Renal cortical epithelial cell (primary cell): ENCODE measurements around the gene APOD. TPM values are rescaled to one million over a fixed set of nuclear protein-coding genes. Genes with fewer than 3 reads are reported as not detected.
A peak's percentile ranks its signal among the peaks of the same experiment; 100 is the strongest.
"Not testable (repeated sequence)": the region's sequence is repeated elsewhere in the genome, so short reads cannot be mapped to it uniquely, and the experiment has no call there.

ENCODE experiments used
- DNase-seq: peaks from one replicate; pipeline ENCODE4 v3.0.0-alpha.2; 2011; ENCODE audit warnings: low read depth
- total RNA-seq: library from RNA; depleted of rRNA; stranded (reverse); fragments of >200 nt; gene quantifications from 2 replicates; pipeline ENCODE4 v1.2.3, GENCODE V29; 2014

The APOD gene
- total RNA-seq, 1 donor from 2014 or later: not detected

DNA sequence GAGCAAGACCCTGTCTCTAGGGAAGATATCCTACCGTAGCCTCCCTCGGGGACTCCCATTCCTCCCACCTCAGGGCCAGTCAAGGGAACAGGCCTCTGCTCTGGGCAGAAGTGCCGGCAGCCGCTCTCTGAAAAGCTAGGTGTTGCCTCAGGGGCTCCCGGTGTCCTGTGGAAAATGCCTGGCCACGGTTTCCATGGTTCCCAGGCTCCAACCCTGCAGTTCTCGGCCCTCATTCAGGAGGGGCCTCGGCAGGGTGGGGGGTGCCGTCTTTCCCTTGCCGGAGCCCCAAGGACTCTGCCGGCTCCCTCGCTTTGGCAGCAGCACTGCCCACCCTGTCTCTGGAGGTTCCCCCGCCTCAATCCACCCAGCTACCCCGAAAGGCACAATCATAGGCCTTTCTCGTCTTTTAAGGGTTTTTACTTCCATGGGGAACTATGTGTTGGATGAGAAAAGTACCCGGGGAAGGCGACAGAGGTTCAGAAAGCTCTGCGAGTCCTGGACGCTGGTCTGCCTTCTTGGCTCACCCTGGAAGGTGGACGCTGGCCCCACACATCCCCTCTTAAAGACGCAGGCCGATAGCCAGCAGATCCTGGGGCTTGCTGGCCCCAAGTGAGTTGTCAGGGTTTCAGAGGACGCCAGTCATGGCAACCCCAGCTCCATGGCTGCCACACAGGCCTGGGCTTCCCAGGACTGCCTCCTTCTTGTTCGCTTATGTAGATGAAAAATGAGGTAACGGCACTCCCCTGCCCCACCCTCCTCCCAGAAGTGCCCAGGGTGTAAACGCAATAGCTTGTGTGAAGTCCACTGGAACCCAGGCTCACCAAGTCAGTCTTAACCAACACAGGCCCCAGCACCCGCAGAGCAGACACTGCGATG, 34.3 kb upstream of the APOD start:
- DNase-seq: not testable (repeated sequence)

DNA sequence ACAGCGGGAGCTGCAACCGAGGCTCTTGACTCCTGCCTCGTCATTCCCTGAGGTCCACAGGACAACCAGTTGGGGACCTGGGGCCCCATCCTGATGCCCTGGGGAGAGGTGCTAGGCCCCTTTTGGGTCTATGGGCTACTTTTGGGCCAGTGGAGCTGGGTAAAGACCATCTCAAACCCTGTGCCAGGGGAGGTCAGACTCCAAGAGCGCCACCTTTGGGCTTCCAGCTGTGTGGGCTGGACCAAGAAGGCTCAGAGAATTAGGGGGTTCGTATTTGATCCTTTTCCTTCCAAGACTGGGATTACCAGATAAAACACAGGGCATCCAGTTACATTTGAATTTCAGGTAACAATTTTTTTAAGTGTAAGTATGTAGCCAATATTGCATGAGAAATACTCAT, 33.4 kb upstream of the APOD start:
- not testable (repeated sequence) for DNase-seq

DNA sequence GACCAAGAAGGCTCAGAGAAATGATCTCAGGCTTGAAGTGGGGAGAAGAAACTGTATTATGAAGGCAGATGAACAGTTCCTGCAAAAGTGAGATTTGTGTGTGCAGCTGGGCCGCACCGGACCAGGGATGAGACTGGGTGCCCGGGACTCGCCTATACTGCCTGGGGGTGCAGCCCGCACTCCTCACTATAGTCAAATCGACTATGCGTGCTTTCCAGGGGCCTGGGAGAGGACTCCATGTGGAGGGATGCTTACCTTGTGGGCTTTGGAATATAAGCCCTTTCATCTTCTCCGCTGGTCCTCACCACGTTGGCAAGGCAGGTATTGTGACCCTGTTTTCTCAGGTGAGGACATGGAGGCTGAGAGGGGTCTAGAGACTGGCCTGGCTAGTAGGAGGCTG, 32.9 kb upstream of the APOD start:
- no peak for DNase-seq

DNA sequence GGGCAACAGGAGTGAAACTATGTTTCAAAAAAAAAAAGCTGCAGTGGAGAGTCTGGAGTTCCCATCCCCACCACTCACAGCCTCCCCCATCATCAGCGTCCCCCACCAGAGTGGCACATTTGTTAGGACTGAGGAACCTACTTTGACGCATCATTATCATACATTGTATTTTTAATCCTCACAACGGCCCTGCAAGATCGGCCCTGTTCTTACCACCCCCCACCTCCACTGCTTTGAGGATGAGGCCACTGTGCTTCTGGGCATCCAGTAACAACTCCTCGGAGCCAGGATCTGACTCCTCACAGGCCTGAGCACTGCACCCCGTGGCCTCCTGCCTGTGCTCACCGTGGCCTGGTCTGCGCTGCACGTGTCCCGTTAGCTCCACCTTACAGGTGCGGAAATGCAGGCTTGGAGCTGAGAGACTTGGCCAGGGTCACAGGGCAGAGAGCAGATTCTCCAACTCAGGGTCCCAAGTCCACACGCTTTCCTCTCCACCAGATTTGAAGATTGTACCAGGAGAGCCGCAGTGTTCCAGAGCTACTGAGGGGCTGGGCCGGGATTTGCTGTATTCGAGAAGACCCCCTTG, 32.3 kb upstream of the APOD start:
- not testable (repeated sequence) for DNase-seq

DNA sequence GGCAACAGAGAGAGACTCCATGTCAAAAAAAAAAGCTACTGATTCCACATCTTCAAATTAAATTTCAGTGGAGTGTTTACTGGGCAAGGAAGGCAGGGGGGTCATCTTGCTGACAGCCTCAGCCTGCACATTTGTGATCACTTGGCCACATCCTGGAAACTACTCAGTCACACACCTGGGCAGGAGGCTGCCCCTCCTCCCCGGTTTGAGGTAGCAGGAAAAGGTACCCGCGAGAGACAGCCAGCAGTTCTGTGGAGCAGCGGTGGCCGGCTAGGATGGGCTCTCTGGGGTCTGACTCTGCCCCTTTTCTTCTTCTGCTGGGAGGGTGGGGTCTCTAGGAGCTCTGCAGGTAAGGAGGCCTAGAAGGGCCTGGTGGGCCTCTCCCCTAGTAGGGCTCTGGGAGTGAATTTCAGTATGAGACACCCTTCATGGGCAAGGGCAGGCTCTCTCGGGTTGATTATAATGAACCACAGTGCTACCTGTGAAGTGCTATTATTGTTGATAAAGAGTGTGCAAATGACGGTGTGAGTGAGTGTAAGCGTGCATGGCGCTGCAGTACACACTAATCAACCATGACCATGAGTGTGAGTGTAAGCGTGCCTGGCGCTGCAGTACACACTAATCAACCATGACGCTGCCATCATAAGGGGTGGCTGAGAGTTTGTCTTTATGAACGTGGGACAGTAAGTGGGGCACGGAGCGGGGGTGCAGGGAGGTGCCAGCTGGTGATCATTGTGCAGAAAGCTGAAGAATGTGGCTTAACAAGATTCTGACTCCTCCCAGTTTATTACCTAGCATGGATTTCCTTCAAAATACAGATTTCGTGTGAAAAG, 31.1 kb upstream of the APOD start:
- peak; percentile 26 for DNase-seq

DNA sequence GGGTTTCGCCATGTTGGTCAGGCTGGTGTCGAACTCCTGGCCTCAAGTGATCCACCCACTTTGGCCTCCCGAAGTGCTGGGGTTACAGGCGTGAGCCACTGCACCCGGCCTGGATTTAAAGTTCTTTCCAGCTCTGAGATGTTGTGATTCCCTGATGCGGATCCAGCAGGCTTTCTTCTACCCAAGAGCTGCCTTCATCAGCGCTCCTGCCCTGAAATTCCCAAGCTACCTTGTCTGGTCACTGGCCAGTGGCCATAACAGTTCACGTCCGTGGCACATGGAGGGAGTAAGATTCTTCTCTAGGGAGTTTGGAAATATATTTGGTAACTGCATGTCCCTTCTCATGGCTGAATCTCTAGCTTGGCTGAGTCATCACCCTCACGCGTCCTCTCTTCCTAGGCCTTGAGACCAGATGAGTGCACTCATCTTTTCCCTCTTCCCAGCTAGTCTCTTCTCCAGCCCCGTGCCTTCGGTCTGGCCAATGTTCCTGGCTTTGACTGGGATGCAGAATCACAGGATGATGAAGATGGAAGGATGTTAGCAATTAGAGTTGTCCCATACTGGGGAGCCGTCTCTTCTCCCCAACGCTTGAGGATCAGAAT, 29.8 kb upstream of the APOD start:
- peak; percentile 19 for DNase-seq

DNA sequence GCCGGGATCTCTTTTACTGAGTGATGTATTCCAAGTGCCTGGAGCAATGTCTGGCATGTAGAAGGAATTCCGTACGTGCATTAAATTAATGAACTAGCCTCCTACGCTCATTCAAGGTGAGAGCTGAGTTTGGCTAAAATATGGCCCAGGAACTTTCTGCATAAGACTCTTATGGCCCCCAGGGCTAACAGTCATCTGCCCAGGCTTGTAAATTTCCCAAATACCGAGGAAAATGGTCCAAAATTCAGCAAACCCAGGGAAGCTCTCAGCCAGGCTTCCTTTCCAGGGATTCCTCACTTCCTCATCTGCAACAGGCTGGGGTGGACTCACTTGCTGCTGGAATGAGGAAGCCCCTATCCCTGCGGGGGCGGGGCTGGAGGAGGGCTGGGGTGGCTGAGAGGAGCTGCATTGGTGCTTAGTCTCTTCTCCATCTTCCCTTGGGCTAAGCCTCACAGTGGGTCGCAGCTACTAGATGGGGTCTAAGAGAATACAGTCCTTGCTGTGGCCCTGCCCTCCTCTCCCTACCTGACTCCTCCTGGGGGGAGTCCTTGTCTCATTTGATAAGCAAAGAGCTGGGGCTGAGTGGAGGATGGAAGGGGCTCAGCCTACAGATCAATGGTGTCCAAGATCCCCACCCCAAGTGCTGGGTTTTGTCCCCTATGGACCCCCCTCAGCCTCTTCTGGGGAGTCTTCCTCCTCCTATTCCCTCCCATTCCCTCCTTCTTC, 28.5 kb upstream of the APOD start:
- peak; percentile 69 for DNase-seq

DNA sequence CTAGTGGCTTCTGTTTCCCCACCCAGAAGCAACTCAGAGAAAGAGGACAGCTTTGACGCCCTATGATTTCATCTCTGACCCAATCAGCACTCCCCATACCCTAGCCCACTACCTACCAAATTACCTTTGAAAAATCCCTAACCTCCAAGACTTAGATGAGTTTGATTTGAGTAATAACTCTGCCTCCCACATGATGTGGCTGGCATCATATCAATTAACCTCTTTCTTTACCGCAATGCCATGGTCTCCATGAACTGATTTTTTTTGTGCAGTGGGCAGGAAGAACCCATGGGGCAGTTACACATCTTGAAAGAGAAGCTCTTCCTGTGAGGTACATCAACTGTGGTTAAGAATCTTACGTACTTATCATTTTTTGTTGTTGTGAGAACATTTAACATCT, 25.5 kb upstream of the APOD start:
- DNase-seq: no peak

DNA sequence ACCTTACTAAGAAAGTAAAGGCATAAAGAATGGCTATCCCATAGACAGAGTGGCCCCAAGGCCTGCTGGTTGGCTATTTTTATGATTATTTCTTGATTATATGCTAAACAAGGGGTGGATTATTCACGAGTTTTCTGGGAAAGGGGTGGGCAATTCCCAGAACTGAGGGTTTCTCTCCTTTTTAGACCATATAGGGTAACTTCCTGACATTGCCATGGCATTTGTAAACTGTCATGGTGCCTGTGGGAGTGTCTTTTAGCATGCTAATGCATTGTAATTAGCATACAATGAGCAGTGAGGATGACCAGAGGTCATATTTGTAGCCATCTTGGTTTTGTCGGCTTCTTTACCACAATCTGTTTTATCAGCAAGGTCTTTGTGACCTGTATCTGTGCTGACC, 18.0 kb upstream of the APOD start:
- not testable (repeated sequence) for DNase-seq

DNA sequence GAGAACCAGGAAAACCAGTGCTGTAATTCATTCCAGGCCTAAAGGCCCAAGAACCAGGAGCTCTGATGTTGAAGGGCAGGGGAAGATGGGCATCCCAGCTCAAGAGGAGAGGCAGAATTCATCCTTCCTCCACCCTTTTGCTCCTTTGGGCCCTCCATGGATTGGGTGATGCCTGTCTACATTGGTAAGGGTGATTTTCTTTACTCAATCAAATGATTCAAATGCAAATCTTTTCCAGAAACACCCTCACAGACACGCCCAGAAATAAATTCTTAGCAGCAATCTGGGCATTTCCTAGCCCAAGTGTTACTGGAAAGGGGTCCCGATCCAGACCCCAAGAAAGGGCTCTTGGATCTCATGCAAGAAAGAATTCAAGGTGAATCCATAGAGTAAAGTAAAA, 17.6 kb upstream of the APOD start:
- DNase-seq: no peak

DNA sequence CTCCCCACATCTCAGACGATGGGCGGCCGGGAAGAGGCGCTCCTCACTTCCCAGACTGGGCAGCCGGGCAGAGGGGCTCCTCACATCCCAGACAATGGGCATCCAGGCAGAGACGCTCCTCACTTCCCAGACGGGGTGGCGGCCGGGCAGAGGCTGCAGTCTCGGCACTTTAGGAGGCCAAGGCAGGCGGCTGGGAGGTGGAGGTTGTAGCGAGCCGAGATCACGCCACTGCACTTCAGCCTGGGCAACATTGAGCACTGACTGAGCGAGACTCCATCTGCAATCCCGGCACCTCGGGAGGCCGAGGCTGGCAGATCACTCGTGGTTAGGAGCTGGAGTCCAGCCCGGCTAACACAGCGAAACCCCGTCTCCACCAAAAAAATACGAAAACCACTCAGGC, 16.2 kb upstream of the APOD start:
- not testable (repeated sequence) for DNase-seq

DNA sequence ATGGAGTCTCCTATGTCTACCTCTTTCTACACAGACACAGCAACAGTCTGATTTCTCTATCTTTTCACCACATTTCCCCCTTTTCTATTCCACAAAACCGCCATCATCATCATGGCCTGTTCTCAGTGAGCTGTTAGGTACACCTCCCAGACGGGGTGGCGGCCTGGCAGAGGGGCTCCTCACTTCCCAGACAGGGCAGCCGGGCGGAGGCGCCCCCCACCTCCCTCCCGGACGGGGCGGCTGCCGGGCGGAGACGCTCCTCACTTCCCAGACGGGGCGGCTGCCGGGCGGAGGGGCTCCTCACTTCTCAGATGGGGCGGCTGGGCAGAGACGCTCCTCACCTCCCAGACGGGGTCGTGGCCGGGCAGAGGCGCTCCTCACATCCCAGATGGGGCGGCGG, 15.8 kb upstream of the APOD start:
- DNase-seq: not testable (repeated sequence)

DNA sequence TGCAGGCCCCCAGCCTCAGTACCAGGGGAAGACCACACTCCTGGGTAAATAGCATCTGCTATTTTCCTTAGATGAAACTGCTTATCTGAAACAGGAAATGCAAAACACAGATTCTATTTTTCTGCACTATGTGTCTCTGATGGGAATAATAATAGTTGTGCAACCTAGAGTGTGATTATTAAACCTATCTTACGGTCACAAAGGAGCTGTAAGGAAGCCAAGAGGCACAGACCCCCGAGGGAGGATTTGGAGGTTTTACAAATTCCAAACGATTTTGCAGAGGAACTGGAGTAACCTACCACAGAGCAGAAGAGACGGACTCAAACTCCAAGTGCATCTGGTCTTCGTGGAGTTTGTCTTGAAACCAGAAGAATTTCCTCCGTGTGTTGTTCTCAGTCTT, 14.1 kb upstream of the APOD start:
- DNase-seq: no peak

DNA sequence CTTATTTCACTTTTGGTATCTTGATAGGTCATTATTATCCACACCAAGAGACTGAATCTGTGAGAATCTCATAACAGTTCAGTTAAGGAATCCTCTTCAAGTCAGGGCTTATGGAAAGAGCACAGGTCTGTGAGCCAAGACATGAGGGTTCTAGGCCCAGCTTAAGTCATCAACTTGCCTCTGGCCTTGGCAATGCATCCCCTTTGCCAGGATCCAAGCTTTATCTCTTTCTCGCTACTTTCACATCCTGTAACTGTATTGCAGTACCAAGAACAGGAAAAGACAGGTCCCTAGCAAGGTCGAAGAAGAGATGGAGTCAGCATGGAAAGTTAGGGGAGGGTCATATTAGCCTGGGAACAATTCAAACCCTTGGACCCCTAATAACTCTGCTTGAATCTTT, 13.5 kb upstream of the APOD start:
- no peak for DNase-seq

DNA sequence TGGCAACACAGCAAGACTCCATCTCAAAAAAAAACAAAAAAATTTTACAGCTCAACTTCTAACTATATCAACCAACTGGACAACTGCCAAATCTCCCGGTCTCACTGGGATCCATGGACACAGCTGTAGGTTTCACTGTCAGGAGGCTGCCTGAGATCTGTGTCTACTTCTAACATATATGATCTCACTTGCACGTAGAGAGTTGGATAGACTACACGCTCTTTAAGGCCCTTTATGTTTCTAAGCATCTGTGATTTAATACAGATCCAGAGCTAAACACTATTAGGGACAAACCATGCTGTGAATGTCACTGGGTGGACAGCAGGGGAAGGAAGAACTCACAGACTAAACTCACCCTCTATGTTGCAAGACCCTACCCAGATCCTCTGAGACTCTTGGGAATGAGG, 13.0 kb upstream of the APOD start:
- DNase-seq: no peak

DNA sequence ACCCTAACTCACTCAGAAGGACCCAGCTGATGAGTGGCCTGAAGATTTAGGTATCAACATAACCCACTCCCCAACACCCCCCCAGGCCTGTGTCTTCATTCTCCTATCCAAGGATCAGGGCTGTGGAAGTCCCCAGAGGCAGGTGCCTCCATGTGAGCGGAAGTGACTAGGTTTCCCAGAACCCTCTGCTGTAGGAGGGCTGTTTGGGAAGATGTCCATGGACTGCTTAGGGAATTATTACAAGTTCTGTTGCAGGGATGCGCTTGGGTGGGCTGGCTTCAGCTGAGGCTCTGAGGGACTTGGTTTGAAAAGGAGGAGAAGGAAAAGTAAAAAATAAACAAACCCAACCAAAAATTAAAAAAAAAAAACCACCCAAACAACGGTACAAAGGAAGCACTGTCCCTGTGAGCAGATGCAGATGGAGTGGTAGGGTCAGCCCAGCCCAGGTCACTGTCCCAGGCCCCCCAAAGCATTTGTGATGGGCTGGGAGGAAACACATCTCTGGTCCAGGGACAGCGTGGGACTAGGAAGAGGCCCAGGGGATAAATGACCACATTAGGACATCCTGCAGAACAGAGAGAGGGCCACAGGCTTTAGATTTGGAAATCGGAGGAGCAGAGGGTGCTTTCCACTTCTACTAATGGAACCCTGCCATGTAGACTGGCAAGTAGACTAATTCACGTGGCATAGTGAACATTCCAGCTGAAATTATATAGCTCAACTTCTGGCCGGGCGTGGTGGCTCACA, 12.2 kb upstream of the APOD start:
- no peak for DNase-seq

DNA sequence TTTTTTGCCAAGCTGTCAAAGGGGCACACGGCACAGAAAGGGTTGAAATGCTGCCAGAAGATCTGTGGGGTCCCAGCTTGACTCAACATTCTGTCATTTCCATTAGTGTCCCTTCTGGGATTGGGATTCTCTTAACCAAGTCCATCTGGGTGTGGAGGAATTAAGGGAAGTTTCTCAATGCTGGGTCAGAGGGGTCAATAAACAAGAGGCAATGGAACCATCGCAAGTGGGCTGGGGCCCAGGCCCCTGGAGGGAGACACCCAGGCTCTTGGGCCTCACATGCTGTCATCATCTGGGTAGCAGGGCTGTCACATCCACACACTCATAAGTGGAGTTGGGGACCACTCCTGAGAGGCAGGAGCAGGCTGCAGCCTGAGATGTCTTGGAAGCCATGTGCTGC, 8.1 kb upstream of the APOD start:
- DNase-seq: no peak

DNA sequence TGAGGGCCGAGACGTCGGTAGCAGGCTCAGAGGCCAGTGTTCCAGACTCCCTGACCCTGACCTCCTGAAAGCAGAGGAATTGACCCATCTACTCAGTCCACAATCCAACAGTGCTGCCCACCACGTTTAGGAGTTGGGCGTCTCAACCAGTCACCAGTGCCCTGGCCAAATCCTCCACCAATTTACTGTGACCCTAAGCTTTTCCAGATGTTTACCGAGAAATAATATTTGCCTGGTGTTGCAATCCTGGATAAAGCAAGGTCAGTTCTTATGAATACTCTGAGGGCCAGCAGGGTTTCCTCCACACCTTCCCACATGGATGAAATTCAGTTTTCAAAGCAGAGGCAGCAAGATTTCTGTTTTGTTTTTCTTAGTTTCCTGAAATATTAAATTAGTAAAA, 7.5 kb upstream of the APOD start:
- no peak for DNase-seq

DNA sequence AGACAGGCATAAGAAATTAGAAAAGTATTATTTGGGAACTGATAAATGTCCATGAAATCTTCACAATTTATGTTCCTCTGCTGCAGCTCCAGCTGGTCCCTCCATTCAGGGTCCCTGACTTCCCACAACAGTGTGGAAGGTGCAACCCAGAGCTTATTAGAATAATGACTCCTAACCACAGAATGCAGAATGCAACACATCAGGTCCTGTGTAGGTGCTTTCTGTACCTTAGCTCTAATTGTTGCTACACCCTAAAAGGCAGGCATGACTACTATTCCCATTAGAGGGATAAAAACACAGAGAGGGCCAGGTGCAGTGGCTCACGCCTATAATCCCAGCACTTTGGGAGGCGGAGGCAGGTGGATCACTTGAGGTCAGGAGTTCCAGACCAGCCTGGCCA, 6.6 kb upstream of the APOD start:
- DNase-seq: not testable (repeated sequence)

DNA sequence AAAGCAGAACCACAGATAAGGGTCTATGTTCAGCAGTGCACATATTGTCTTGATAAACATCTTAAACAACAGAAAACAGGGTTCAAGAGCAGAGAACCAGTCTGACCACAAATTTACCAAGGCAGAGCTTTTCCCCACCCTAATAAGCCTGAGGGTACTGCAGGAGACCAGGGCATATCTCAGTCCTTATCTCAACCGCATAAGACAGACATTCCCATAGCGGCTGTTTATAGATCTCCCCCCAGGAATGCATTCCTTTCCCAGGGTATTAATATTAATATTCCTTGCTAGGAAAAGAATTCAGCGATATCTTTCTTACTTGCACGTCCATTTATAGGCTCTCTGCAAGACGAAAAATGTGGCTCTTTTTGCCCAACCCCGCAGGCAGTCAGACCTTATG, 6.1 kb upstream of the APOD start:
- not testable (repeated sequence) for DNase-seq

DNA sequence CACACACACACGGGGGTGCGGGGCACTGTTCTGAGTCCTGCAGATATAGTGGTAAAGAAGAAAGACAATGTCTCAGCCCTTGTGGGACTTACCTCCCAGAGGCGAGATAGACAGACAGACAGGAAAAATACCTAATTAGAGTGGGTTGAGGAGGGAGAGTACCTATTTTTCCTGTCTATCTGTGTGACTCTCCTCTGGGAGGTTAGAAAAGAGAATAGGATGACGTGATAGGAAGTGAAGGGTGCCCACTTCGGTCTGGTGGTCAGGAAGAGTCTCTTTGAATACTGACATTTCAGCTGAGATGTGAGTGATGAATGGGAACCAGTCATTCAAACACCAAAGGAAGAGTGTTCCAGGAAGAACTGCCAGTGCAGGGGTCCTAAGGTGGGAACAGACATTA, 4.1 kb upstream of the APOD start:
- no peak for DNase-seq
